GM19043 (cell line): ENCODE results near the gene RBAK.
"Not testable (repeated sequence)": the region's sequence is repeated elsewhere in the genome, so short reads cannot be mapped to it uniquely, and the experiment has no call there.

Experiments
- ATAC-seq: cut with Tn5 transposase; IDR thresholded peaks from one replicate; pipeline ENCODE4 v1.9.1; 2021; ENCODE audit warnings: low read depth; ENCODE audit not compliant: unreplicated experiment

RBAK gene

GRCh38 chr7:5047127-5047526 lies 1.5 kb downstream of the RBAK start:
- ATAC-seq = not testable (repeated sequence)

GRCh38 chr7:5050676-5051075 lies 5.0 kb downstream of the RBAK start:
- no peak for ATAC-seq

- not testable (repeated sequence) for ATAC-seq
Measured at GRCh38 chr7:5051731-5052130, 6.1 kb downstream of the RBAK start.

- ATAC-seq = no peak
Measured at GRCh38 chr7:5053175-5053574, 7.5 kb downstream of the RBAK start.

- no peak for ATAC-seq
Measured at GRCh38 chr7:5063698-5064097, 18.0 kb downstream of the RBAK start.

- ATAC-seq = no peak
Measured at GRCh38 chr7:5064391-5065106, 18.9 kb downstream of the RBAK start.

- ATAC-seq = no peak
Measured at GRCh38 chr7:5065107-5065407, 19.4 kb downstream of the RBAK start.

GRCh38 chr7:5068521-5068920 lies 22.9 kb downstream of the RBAK start:
- no peak for ATAC-seq

GRCh38 chr7:5070206-5070605 lies 24.5 kb downstream of the RBAK start:
- ATAC-seq = no peak

- ATAC-seq = not testable (repeated sequence)
Measured at GRCh38 chr7:5075187-5075586, 29.5 kb downstream of the RBAK start.

- no peak for ATAC-seq
Measured at GRCh38 chr7:5077740-5078139, 32.1 kb downstream of the RBAK start.

- ATAC-seq = no peak
Measured at GRCh38 chr7:5082806-5083205, 37.1 kb downstream of the RBAK start.

- no peak for ATAC-seq
Measured at GRCh38 chr7:5083311-5083711, 37.7 kb downstream of the RBAK start.

GRCh38 chr7:5086256-5086655 lies 40.6 kb downstream of the RBAK start:
- ATAC-seq = no peak

GRCh38 chr7:5088228-5088833 lies 42.7 kb downstream of the RBAK start:
- ATAC-seq = not testable (repeated sequence)

GRCh38 chr7:5088906-5089305 lies 43.2 kb downstream of the RBAK start:
- ATAC-seq = no peak

GRCh38 chr7:5093948-5094347 lies 48.3 kb downstream of the RBAK start:
- no peak for ATAC-seq

GRCh38 chr7:5094641-5095040 lies 49.0 kb downstream of the RBAK start:
- ATAC-seq = no peak

- no peak for ATAC-seq
Measured at GRCh38 chr7:5116359-5116758, 70.7 kb downstream of the RBAK start.

- ATAC-seq = no peak
Measured at GRCh38 chr7:5117095-5117970, 71.7 kb downstream of the RBAK start.
